Neural progenitor cell (in vitro differentiated cells): ENCODE results near the gene NCOA1. TPM values are rescaled to one million over a fixed set of nuclear protein-coding genes. Genes with fewer than 3 reads are reported as not detected.

Experiments
- DNase-seq: peaks from one replicate; pipeline ENCODE4 v3.0.0-alpha.2; 2016; ENCODE audit warnings: low spot score
- H2AFZ ChIP-seq: fragments of 200-600 bp; sonication (generic); replicated peaks from 2 replicates; pipeline ENCODE4 v1.6.1; 2016; ENCODE audit warnings: antibody characterized with exemption
- H3F3A ChIP-seq: fragments of 200-600 bp; sonication (generic); 2 replicates; pipeline ENCODE4 v1.6.1; 2016; ENCODE audit warnings: antibody characterized with exemption, low read depth
- H3K27ac ChIP-seq: fragments of 200-600 bp; sonication (generic); 2 replicates; pipeline ENCODE4 v1.5.1; 2016; ENCODE audit warnings: mild to moderate bottlenecking
- H3K27me3 ChIP-seq: fragments of 200-600 bp; sonication (generic); 2 replicates; pipeline ENCODE4 v1.6.1; 2016; ENCODE audit warnings: mild to moderate bottlenecking, moderate library complexity
- H3K36me3 ChIP-seq: fragments of 200-600 bp; sonication (generic); 2 replicates; pipeline ENCODE4 v1.5.1; 2016
- H3K4me1 ChIP-seq: fragments of 200-600 bp; sonication (generic); 2 replicates; pipeline ENCODE4 v1.6.1; 2016; ENCODE audit warnings: mixed run types
- H3K4me2 ChIP-seq: fragments of 200-600 bp; sonication (generic); 2 replicates; pipeline ENCODE4 v1.6.1; 2016
- H3K4me3 ChIP-seq: fragments of 200-600 bp; sonication (generic); 2 replicates; pipeline ENCODE4 v1.5.1; 2016
- H3K79me2 ChIP-seq: fragments of 200-600 bp; sonication (generic); 2 replicates; pipeline ENCODE4 v1.6.1; 2016; ENCODE audit warnings: low read depth
- H3K9ac ChIP-seq: fragments of 200-600 bp; sonication (generic); 2 replicates; pipeline ENCODE4 v1.6.1; 2016
- H3K9me3 ChIP-seq: fragments of 200-600 bp; sonication (generic); 2 replicates; pipeline ENCODE4 v1.5.1; 2016; ENCODE audit warnings: low read depth
- H4K20me1 ChIP-seq: fragments of 200-600 bp; sonication (generic); 2 replicates; pipeline ENCODE4 v1.6.1; 2016; ENCODE audit warnings: low read depth
- H3K27ac Mint-ChIP-seq: 3 replicates; pipeline ENCODE4 v1.8.0; 2021; ENCODE audit warnings: mixed read lengths
- H3K27me3 Mint-ChIP-seq: 2 replicates; pipeline ENCODE4 v1.8.0; 2022; ENCODE audit warnings: low read depth, mild to moderate bottlenecking, inconsistent platforms, moderate library complexity, mixed read lengths; ENCODE audit not compliant: insufficient read depth
- H3K36me3 Mint-ChIP-seq: 3 replicates; pipeline ENCODE4 v1.8.0; 2021; ENCODE audit warnings: mixed read lengths
- H3K4me1 Mint-ChIP-seq: 3 replicates; pipeline ENCODE4 v1.8.0; 2021; ENCODE audit warnings: mixed read lengths
- H3K4me3 Mint-ChIP-seq: 3 replicates; pipeline ENCODE4 v1.8.0; 2021; ENCODE audit warnings: mild to moderate bottlenecking, moderate library complexity, mixed read lengths
- H3K9me3 Mint-ChIP-seq: 3 replicates; pipeline ENCODE4 v1.8.0; 2020; ENCODE audit warnings: mixed read lengths
- EZH2 ChIP-seq: fragments of 200-600 bp; sonication (generic); IDR thresholded peaks from 2 replicates; pipeline ENCODE4 v1.6.1; 2017; ENCODE audit warnings: antibody characterized with exemption, mild to moderate bottlenecking, moderate library complexity
- EZH2phosphoT487 ChIP-seq: fragments of 200-600 bp; sonication (generic); IDR thresholded peaks from 2 replicates; pipeline ENCODE4 v1.6.1; 2017; ENCODE audit warnings: antibody characterized with exemption
- total RNA-seq: library from RNA; depleted of rRNA; stranded (reverse); fragments of >200 nt; gene quantifications from 2 replicates; pipeline ENCODE4 v1.2.3, GENCODE V29; 2015; ENCODE audit warnings: low replicate concordance
- TF ChIP-seq, protein P1 (sequence below): fragments of 200-600 bp; sonication (generic); IDR thresholded peaks from 2 replicates; pipeline ENCODE4 v1.5.1; 2017; ENCODE audit warnings: antibody characterized with exemption, mild to moderate bottlenecking

The NCOA1 gene
- total RNA-seq, 1 donor from 2014 or later: 29.3 TPM

DNA sequence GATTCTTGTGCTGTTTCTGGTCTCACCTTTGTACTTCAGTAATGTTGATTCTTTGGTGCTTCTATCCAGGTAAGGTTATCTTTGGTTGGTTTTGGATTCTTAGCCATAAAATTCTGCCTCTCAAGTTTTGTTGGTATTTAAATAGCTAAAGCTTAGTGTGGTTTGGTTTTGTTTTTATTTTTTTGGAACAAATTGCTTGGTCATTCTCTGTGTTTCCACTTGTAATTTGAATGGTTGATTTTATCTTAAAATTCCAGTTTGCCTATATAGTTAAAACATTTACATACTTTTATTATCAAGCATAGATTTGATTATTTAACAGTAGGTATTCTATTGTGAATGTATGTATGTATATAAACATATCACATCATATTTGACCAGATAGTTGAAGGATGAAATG, 6.6 kb downstream of the NCOA1 start:
- peaks cover 12% of the 10 kb centered on the region for H3K27me3 ChIP-seq
- peaks cover 81% of the 10 kb centered on the region for H3K79me2 ChIP-seq
- H4K20me1 ChIP-seq: peaks cover 32% of the 10 kb centered on the region
- Mint-ChIP-seq H3K36me3 (no peaks in the 10 kb centered on the region), H3K9me3 (no peaks in the 10 kb centered on the region), H3K27me3 (no peaks in the 10 kb centered on the region), H3K4me3 (no peak overlapping the region), H3K27ac (no peak overlapping the region), H3K4me1 (peaks cover 13% of the 10 kb centered on the region)
- no peak overlapping the region for H3K4me2 ChIP-seq
- no peaks in the 10 kb centered on the region for H3F3A ChIP-seq
- H3K9ac ChIP-seq: no peak overlapping the region
- H3K9me3 ChIP-seq: no peaks in the 10 kb centered on the region
- no peak for DNase-seq
- H2AFZ ChIP-seq: no peak overlapping the region
- no peaks in the 10 kb centered on the region for H3K36me3 ChIP-seq
- peaks cover 14% of the 10 kb centered on the region for H3K4me1 ChIP-seq
- H3K27ac ChIP-seq: no peak overlapping the region
- TF ChIP-seq EZH2phosphoT487 (no peak), EZH2 (no peak)
- TF ChIP-seq, protein P1, sequence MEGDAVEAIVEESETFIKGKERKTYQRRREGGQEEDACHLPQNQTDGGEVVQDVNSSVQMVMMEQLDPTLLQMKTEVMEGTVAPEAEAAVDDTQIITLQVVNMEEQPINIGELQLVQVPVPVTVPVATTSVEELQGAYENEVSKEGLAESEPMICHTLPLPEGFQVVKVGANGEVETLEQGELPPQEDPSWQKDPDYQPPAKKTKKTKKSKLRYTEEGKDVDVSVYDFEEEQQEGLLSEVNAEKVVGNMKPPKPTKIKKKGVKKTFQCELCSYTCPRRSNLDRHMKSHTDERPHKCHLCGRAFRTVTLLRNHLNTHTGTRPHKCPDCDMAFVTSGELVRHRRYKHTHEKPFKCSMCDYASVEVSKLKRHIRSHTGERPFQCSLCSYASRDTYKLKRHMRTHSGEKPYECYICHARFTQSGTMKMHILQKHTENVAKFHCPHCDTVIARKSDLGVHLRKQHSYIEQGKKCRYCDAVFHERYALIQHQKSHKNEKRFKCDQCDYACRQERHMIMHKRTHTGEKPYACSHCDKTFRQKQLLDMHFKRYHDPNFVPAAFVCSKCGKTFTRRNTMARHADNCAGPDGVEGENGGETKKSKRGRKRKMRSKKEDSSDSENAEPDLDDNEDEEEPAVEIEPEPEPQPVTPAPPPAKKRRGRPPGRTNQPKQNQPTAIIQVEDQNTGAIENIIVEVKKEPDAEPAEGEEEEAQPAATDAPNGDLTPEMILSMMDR: no peak
- H3K4me3 ChIP-seq: no peak overlapping the region

DNA sequence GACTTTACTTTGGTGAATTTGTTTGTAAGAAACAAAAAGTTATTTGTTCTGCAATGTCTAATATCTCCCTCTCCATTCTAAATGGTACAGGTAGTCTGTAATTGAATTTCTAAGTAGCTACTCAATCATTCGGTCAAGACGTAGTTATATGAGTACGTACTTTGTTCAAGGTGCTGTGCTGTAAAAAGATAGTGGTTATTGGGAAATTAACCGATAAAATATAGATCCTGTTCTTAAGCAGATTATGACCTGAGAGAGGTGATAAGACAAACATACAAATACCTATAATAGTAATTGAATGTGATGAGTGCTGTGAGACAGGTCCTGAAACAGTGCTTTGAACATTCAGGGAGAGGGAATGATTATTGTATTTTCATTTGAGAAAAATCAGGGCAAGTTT, 7.1 kb downstream of the NCOA1 start:
- Histone ChIP-seq H2AFZ (no peak overlapping the region), H3K4me2 (no peak overlapping the region), H4K20me1 (peaks cover 27% of the 10 kb centered on the region), H3K27me3 (peaks cover 8% of the 10 kb centered on the region), H3K4me3 (no peak overlapping the region), H3K36me3 (no peaks in the 10 kb centered on the region), H3K79me2 (peaks cover 81% of the 10 kb centered on the region), H3K9me3 (no peaks in the 10 kb centered on the region), H3K4me1 (peaks cover 10% of the 10 kb centered on the region), H3K27ac (no peak overlapping the region), H3K9ac (no peak overlapping the region), H3F3A (no peaks in the 10 kb centered on the region)
- peaks cover 8% of the 10 kb centered on the region for H3K4me1 Mint-ChIP-seq
- no peaks in the 10 kb centered on the region for H3K27me3 Mint-ChIP-seq
- no peaks in the 10 kb centered on the region for H3K9me3 Mint-ChIP-seq
- TF ChIP-seq, protein P1: no peak
- no peak for TF ChIP-seq EZH2
- no peak for TF ChIP-seq EZH2phosphoT487
- H3K27ac Mint-ChIP-seq: no peak overlapping the region
- no peak for DNase-seq
- no peak overlapping the region for H3K4me3 Mint-ChIP-seq
- H3K36me3 Mint-ChIP-seq: no peaks in the 10 kb centered on the region

DNA sequence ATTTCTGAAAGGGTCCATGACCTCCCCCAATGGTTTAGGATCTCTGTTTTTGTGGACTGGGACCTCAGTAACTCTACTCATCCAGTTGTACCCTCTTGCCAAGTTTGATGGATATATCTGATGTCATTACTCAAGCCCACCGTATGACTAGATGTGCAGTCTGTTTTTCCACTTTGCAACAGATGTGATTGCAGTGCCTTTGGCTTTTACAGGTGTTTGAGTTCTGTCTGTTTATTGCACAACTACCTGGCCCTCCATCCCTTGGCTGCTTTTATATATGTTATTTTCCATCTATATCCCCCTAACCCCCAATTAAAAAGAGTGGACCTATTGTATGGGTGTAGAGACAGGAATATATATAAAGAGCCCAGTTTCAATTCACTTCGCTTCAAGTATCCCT, 10.8 kb downstream of the NCOA1 start:
- peaks cover 4% of the 10 kb centered on the region for H4K20me1 ChIP-seq

More for the DNA sequence above, 10.8 kb downstream of the NCOA1 start:
- Mint-ChIP-seq H3K36me3 (peaks cover 3% of the 10 kb centered on the region), H3K27ac (no peak overlapping the region), H3K4me3 (no peak overlapping the region), H3K4me1 (no peaks in the 10 kb centered on the region), H3K9me3 (no peaks in the 10 kb centered on the region), H3K27me3 (no peaks in the 10 kb centered on the region)
- Histone ChIP-seq H3K4me2 (no peak overlapping the region), H3K9ac (no peak overlapping the region), H3K4me1 (no peaks in the 10 kb centered on the region), H2AFZ (no peak overlapping the region), H3K36me3 (no peaks in the 10 kb centered on the region), H3F3A (no peaks in the 10 kb centered on the region), H3K27me3 (no peaks in the 10 kb centered on the region), H3K9me3 (no peaks in the 10 kb centered on the region), H3K79me2 (peaks cover 63% of the 10 kb centered on the region), H3K27ac (no peak overlapping the region), H3K4me3 (no peak overlapping the region)
- no peak for DNase-seq
- no peak for TF ChIP-seq EZH2phosphoT487
- TF ChIP-seq, protein P1: no peak
- no peak for TF ChIP-seq EZH2
